ENCODE results near the gene NSMCE4A. TPM values are rescaled to one million over a fixed set of nuclear protein-coding genes. Genes with fewer than 3 reads are reported as not detected.

NSMCE4A gene
- total and polyA plus RNA-seq, 2 of the 8 experiments (the other 6 are each of a cell fraction or from before 2014, with no cell fraction given): 48.6 to 66.0 TPM

DNA sequence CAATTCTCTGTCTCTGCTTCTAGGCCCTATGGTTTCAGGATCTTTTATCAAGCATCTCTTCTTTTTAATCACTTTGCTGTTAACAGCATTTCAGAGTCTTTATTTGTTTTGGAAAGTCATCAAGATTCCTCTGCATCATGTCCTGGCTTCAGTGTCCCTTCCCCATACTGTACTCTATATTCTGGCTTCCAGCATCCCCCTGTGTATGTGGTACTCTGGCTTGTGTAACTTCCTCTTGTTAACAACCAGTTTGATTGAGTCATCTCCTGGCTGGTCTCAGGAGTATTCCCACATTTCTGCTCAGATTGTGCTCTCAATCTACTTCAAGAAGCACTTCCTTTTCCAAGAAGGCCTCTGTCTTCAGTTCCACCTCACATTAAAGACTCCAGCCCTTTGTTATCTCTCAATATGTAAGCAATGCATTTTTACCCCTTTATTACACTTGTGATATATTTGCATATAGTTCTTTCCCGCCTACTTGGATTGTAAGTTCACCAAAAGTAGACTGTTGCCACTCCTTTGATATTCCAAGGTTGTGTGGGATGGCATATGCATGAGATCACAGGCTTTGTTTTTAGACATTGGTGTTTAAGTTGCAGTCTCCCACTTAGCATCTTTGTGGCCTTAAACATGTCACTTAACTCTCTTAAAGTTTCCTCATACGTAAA, 32.1 kb downstream of the NSMCE4A start:
- H3K79me1 ChIP-seq (ENCODE audit: low read depth, low read length): no peaks in the 10 kb centered on the region
- no peak for FAIRE-seq
- 64% methylated on average over 2 of the region's 2 CpGs; no CpG with 5 or more reads in 1 of the 2 experiments for WGBS, 2 experiments (ENCODE audit: extremely low coverage in 1 of 2, insufficient coverage in 1 of 2, insufficient read length in 1 of 2, insufficient replicate concordance in 2 of 2, low coverage in 1 of 2, low lambda C conversion rate in 2 of 2, missing lambda C conversion rate in 1 of 2)
- no peak for DNase-seq (ENCODE audit: low read depth in 1 of 2, low spot score in 2 of 2)
- H4K5ac ChIP-seq (ENCODE audit: insufficient read length, low read depth, low read length): no peak overlapping the region
- H2BK120ac ChIP-seq (replicated peaks; ENCODE audit: low read depth, low read length): no peak overlapping the region
- H2BK15ac ChIP-seq (ENCODE audit: low read length): no peak overlapping the region
- no peak overlapping the region for H3K4ac ChIP-seq (replicated peaks; ENCODE audit: insufficient read length, low read depth, low read length)
- no peak overlapping the region for H3K18ac ChIP-seq (ENCODE audit: extremely low read depth, low read length)
- no peak overlapping the region for H3K4me2 ChIP-seq (ENCODE audit: insufficient read depth in 1 of 2, low read depth in 2 of 2, low read length in 2 of 2)
- no peaks in the 10 kb centered on the region for H3K79me2 ChIP-seq (ENCODE audit: control insufficient read depth in 1 of 2, insufficient read depth in 2 of 2, low read length in 2 of 2)
- no peaks in the 10 kb centered on the region for H3K36me3 ChIP-seq (ENCODE audit: control insufficient read depth in 2 of 4, insufficient read depth in 4 of 4, low read length in 3 of 4)
- no peak overlapping the region for H3K23ac ChIP-seq (ENCODE audit: insufficient read length)
- ChIA-PET POLR2A (ENCODE audit: partially characterized antibody) (no interaction called here), CTCF (ENCODE audit: partially characterized antibody) (no interaction called here)
- H2AFZ ChIP-seq (ENCODE audit: low read length): no peak overlapping the region
- H3K27me3 ChIP-seq (replicated peaks in 1 of 4; ENCODE audit: control insufficient read depth in 3 of 4, extremely low read depth in 1 of 4, insufficient read depth in 3 of 4, low read length in 3 of 4): no peaks in the 10 kb centered on the region
- H2AK5ac ChIP-seq (ENCODE audit: low read depth, low read length): no peak overlapping the region
- no peak overlapping the region for H2BK5ac ChIP-seq (ENCODE audit: low read depth, low read length)
- H3K23me2 ChIP-seq (ENCODE audit: low read depth, low read length): no peaks in the 10 kb centered on the region
- H2BK12ac ChIP-seq (ENCODE audit: low read depth, low read length): no peak overlapping the region
- H3K9ac ChIP-seq (replicated peaks in 1 of 4; ENCODE audit: extremely low read depth in 1 of 4, low read depth in 3 of 4, low read length in 3 of 4): no peak overlapping the region
- no peaks in the 10 kb centered on the region for H4K20me1 ChIP-seq (replicated peaks in 1 of 2; ENCODE audit: control insufficient read depth in 1 of 2, insufficient read depth in 2 of 2, low read length in 2 of 2)
- no peak overlapping the region for H3K4me3 ChIP-seq (ENCODE audit: extremely low read depth in 1 of 4, insufficient read depth in 2 of 4, low read depth in 3 of 4, low read length in 4 of 4)
- no peaks in the 10 kb centered on the region for H3K4me1 ChIP-seq (replicated peaks in 1 of 4; ENCODE audit: control insufficient read depth in 3 of 4, insufficient read depth in 4 of 4, low read length in 3 of 4)
- no peak overlapping the region for H2BK20ac ChIP-seq (ENCODE audit: low read length)
- no peak overlapping the region for H3K27ac ChIP-seq (ENCODE audit: low read depth, low read length)
- H4K8ac ChIP-seq (ENCODE audit: extremely low read depth, insufficient read depth, low read length): no peak overlapping the region
- H3K9me3 ChIP-seq (ENCODE audit: insufficient read depth in 2 of 2, low read depth in 1 of 2, low read length in 1 of 2): no peaks in the 10 kb centered on the region
- H3K14ac ChIP-seq (ENCODE audit: insufficient read length): no peak overlapping the region
- H3K56ac ChIP-seq (replicated peaks; ENCODE audit: insufficient read length, low read depth, low read length): no peak overlapping the region
- H4K91ac ChIP-seq (replicated peaks; ENCODE audit: insufficient read length, low read length): no peak overlapping the region
- TF ChIP-seq HDAC6 (IDR thresholded peaks at IDR 0.05; ENCODE audit: low read depth, low read length) (no peak), SP2 (IDR thresholded peaks at IDR 0.05; ENCODE audit: low read length) (no peak), ZNF274 (IDR thresholded peaks at IDR 0.05; ENCODE audit: borderline replicate concordance, extremely low read depth, low read length) (no peak), NRF1 (IDR thresholded peaks at IDR 0.05; ENCODE audit: low read depth, low read length) (no peak), KDM1A (IDR thresholded peaks at IDR 0.05; ENCODE audit: borderline replicate concordance, low read length) (no peak), SP4 (IDR thresholded peaks at IDR 0.05; ENCODE audit: low read length) (no peak), GABPA (IDR thresholded peaks at IDR 0.05; ENCODE audit: borderline replicate concordance, insufficient read depth, low read length) (no peak), PHF8 (conservative IDR thresholded peaks at IDR 0.05; ENCODE audit: low read depth, low read length) (no peak), CHD2 (IDR thresholded peaks at IDR 0.05; ENCODE audit: low read length) (no peak), CBX8 (IDR thresholded peaks at IDR 0.05; ENCODE audit: borderline replicate concordance, low read depth, low read length) (no peak)
- TF ChIP-seq, protein P1, sequence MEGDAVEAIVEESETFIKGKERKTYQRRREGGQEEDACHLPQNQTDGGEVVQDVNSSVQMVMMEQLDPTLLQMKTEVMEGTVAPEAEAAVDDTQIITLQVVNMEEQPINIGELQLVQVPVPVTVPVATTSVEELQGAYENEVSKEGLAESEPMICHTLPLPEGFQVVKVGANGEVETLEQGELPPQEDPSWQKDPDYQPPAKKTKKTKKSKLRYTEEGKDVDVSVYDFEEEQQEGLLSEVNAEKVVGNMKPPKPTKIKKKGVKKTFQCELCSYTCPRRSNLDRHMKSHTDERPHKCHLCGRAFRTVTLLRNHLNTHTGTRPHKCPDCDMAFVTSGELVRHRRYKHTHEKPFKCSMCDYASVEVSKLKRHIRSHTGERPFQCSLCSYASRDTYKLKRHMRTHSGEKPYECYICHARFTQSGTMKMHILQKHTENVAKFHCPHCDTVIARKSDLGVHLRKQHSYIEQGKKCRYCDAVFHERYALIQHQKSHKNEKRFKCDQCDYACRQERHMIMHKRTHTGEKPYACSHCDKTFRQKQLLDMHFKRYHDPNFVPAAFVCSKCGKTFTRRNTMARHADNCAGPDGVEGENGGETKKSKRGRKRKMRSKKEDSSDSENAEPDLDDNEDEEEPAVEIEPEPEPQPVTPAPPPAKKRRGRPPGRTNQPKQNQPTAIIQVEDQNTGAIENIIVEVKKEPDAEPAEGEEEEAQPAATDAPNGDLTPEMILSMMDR (IDR thresholded peaks at IDR 0.05; ENCODE audit: control extremely low read depth in 1 of 3, insufficient read depth in 1 of 3, low read depth in 1 of 3, low read length in 3 of 3): no peak

Data from H1 (cell line).